Right renal cortex interstitium (tissue), 3 donors: Measurements from ENCODE around the gene DPYD. TPM values are rescaled to one million over a fixed set of nuclear protein-coding genes. Genes with fewer than 3 reads are reported as not detected.
A peak's percentile ranks its signal among the peaks of the same experiment; 100 is the strongest.

Experiments used
- DNase-seq, 3 donors: peaks; one replicate each; pipeline ENCODE4 v3.0.0-alpha.2; 2013; ENCODE audit warnings: low read depth in 3 of 3, low spot score in 2 of 3
- polyA plus RNA-seq, 3 donors: library from polyadenylated mRNA; unstranded; fragments of 120-200 nt; gene quantifications; one replicate each; pipeline ENCODE4 v1.2.1, GENCODE V29; 2013; ENCODE audit not compliant: insufficient read length in 3 of 3

The DPYD gene
- 10 to 100 TPM; 13.8 to 14.9 (median 14.4) TPM for polyA plus RNA-seq

DNA sequence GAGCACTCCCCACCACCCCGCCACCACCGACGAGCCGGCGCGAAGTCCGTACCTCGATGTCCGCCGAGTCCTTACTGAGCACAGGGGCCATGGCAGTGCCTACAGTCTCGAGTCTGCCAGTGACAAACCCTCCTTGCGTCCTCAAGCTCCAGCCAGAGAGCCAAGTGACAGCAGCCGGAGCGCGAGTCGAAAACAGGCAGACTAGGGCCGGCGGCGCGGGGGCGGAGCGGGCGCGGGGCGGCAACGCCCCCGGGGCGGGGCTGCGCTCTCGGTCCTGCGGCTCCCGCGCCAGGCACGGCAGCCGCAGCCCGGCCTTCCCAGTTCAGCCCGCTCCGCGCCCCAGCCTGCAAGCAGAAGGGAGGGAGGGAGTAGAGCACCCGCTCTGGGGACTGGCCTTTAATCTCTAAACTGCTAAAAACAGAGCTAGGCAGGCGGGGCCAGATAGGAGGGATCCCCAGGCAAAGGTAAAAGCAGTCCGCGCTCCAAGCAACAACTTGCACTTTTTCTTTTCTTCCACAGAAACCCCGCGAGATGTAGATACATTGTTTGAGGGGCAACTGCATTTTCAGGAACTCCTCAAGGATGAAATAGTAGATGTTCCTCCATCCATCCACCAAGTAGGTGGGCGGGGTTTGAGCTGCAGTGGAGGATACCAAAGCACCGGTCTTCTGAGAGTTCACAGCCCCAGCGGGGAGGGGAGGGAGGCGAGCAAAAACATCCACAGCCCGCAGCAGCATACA is at the start of gene DPYD:
Gene DPYD (minus strand): TSS at position 203 of the 740 bp plus-strand sequence. CDS start 112 bp downstream, at position 91.
- peak in 2 of 3 donors; percentile 69 to 79 for DNase-seq

DNA sequence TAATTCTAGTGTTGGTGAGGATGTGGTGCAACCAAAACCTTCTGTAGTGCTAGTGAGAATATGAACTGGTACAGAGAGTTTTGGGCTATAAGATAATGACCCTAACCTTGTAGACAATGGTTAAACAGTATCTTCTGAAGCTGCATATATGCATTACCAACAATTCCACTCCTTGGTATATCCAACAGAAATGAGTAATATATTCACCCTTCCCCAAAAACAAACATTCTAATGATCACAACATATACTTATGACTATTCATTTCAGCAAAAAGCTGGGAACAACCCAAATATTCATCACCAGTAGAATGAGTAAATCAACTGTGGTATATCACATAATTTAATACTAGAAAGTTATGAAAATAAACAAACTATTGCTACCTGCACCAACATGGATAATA is 39.6 kb upstream of the DPYD start:
- DNase-seq = no peak

DNA sequence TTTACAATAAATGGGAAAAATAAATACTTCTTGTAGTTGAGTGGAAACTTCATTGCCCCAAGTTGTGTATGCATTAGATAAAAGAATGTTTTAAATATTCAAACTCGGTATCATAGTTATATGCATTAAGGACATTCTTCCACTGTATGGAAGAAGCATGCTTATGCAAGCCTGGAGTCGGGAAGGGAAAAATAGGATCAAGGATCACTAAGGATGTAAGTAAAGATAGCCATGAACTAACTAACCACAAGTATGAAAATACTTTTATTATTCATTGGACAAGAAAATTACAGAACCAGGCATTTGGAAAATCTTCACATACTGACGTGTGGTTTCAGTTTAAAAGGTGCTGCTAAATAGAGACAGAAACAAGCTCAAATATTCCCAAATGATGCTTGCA is 26.9 kb upstream of the DPYD start:
- no peak for DNase-seq

DNA sequence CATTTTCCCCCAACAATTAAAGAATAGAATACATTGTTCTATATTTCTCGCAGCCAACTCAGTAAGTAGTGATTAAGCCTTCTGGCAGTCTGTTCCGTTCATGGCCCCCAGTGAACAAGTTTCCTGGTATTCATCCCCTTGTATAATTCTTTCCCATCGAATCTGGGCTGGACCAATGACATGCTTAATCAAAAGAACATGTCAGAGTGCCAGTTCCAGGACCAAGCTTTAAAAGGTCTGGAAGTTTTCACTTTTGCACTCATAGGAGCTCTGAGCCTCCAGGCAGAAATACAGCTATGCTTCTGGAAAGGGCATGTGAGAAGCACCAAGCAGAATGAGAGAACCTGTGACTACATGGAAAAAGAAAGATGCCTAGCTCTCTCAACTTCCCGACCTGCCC is 22.5 kb upstream of the DPYD start:
- DNase-seq = no peak

DNA sequence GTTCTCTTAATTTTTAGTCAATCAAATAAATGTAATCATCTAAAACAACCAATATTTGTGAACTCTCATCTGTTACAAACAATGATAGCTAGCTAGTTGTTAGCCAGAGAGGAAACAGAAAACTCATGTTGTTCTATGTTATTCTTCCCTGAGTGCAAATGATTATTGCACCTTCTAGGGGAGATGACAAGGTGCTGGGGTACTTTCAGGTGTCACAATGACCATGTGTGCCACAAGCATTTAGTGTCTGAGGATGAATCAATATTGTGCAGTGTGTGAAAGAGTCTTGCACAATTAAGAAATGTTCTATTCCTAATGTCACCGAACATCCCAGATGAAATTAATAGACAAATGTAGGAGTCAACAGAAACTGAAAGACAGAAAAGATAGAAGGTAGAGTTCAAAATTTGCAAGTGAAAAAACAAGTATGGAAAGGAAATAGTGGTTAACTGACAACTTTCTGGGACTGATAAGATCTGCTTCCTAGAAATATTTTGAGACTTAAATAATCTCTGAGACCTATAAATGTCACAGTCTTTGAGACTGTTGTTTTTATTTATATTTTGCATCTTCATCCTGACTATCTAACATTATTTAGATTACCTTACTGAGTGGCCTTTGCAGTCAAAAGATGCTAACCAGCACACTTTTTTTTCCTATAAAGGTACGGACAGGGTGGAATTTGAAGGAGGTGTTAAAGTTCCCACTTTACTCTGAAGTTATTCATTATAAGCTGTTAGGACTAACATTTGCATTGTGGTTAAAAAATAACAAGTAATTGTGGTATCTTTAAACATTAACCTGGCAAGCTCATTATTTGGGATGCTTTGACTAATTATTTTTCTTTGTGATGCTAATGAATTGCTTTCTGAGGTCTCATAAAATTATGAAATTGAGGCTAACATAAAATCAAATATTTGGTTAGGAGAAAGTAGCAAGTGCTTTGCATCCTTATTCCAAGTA is 21.6 kb upstream of the DPYD start:
- DNase-seq = no peak

DNA sequence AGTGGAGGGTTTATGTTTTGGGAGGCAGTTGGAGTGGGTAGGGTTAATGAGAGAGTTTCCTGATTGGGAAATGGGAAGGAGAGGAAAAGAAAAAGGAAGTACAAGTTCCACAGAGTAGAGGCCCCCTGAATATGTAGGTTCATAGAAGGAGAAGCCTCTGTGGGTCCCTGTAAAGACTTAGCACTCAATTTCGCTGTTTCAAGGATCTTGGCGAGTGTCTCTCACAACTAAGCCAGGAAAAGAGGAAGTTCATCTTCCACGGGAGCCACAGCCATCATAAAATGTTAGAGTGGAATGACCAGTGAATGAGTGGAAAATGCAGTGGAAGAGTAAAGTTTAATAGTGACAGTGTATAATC is 17.4 kb upstream of the DPYD start:
- no peak for DNase-seq

DNA sequence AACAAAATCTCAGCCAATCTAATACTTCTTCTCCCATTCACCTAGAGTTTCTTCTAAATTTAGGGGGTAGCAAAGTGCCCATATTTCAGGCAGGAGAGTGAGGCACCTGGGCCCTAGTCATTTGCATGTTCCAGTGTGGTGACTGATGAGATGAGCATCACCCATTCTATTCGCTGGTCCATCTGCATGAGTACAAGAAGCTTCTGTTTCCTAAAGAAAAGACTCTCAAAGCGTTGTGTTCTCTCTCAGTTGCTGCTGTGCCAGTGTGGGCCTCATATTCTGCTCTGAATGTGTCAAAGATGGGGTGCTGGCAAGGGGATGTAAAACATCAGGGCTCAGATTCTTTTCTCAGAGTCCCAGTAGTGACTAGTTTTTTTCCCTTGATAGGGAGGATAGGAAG is 16.1 kb upstream of the DPYD start:
- DNase-seq = no peak

DNA sequence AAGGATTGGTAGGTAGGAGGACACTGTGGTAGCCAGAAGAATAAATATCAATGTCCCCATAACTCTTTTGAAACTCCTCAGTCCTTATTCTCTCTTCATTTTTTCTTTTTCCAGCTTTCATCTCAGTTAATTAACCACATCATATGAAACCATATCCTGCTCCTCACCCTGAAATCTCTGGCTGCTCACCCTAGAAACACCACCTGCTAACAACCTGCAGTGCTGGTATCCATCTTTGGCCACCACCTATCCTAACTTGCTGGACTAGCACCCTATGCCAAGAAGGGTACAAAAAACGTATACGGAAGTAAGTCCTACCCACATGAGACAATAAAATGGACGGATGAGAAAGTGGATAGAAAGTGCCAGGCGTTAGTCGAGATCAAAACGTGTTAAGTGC is 13.7 kb upstream of the DPYD start:
- no peak for DNase-seq

DNA sequence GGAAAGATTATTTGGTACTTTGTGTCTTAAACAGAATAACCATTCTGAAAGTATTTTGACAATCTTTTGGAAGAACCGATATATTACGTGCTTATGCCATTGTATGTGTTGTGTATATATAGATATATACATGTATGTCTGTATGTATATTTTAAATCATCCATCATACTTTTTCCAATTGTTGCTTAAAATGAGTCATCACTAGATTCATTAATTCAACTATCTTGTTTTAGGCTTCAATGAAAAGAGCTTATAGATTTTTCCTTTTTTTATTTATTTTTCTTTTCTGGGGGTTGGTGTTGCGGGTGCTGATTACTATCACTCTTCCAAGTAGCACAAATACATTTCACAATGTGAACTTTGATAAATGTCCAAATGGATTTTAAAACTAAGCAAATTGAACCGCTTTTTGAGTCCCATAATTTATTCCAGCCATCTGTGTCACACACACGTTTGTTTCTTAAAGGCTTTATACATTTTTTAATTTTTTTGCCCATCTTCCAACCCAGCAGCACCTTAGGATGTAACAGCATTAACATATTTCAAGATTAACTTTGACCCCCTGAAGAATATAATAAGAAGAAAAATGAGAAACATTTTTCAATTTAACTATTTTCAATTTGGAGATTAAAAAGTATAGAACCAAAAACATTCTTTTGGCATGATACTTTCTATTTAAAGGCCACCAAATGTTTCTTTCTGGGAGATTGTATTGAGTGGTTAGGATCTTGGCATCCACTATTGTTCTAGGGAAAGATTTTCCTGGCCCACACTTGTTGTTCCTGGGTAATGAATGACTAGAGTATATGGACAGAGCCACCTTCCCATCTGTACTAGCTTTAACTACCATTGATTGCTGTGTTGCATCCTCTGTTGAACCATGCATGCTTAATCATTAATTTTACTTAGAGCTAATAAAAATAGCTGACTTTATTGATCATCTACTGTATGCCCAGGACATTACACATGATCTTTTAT is 9.3 kb upstream of the DPYD start:
- no peak for DNase-seq

DNA sequence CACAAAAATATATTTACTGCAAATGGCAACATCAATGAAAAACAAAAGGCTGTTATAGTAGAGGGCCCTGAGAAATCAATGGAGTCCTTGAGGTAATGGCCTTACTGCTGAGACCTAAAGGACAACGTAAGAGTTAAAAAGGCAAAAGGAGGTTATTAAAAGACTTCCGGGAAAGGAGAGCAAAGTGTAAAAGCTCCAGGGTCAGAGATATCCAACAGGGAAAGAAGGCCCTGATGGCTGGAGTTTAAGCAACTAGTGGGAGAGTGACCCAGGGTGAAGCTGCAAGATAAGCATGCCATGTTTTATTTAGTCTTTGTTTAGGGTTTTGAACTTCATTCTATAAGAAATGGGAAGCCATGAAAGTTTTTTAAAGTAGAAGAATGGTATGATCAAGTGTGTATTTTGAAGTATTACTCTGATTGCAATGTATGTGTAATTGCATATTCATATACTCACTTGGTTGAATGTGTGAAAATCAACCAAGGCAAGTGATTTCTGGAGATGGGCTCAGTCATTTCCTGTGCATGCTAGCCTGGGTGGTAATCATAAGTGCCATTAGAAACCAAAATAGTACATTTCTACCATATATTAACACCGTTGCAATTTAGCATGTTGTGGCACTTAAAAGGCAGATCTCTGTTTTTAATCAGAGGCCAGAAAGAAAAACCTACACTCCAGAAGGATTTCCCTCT is 5.3 kb upstream of the DPYD start:
- DNase-seq = no peak

DNA sequence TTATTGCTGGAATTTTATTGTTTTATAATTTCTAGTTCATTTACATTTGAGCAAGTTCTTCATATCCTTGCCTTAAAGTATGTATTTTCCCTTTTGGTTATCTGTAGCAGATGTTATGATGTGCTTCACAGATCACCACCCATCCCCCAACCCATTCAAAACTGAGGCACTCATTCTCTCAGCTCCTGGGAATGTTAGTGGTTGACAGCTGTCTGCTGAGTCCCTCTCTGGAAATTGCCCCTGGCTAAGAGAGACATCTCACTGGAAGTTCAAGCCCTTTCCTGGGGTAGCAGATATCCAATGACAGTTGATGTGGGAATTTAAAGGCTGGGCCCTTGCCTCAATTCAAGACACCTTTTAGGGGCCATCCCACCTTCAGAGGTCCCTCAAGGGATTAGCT is 4.3 kb upstream of the DPYD start:
- no peak for DNase-seq

DNA sequence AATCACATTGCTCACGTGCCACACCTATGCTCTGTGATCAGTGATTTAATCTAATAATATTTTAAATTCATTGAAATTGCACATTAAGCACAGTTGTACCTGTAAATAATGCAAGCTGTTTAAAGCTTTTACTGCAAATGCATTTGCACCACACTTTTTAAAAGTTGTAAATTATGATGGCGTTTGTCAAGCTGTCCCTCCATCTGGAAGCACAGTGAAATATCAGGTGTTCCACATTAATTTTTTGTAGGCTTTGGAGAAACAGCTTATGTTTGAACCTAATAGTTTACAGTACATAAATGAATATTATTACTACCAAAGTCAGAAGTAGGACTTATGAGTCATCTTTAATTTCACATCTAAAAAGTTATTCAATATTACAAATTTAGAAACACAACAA is 3.0 kb upstream of the DPYD start:
- no peak for DNase-seq

DNA sequence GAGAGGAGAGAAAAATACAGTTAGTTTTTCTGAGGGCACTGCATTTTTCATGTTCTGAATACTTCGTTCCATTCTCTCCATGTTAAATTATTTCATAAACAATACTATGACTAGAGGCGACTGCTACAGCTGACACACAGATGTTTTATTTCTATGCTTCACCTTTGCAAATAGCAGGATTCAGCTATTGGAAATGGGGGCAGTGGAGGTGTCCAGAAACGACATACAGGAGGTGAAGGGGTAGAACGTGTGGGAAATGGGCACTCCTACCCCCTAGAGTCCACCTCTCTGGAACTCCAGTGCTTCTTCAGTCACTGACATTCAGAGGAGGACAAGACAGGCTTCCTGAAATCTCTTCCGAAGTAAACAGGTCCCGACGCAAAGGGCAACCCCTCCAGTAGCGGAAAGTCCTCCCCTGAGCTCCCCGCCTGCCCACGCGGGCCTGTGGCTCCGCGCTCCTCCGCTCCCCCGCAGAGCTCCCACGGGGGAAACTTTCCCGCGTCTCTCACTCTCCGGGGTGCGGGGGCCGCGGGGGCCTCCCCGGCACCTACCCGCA is 480 bp downstream of the DPYD start:
- DNase-seq = no peak

DNA sequence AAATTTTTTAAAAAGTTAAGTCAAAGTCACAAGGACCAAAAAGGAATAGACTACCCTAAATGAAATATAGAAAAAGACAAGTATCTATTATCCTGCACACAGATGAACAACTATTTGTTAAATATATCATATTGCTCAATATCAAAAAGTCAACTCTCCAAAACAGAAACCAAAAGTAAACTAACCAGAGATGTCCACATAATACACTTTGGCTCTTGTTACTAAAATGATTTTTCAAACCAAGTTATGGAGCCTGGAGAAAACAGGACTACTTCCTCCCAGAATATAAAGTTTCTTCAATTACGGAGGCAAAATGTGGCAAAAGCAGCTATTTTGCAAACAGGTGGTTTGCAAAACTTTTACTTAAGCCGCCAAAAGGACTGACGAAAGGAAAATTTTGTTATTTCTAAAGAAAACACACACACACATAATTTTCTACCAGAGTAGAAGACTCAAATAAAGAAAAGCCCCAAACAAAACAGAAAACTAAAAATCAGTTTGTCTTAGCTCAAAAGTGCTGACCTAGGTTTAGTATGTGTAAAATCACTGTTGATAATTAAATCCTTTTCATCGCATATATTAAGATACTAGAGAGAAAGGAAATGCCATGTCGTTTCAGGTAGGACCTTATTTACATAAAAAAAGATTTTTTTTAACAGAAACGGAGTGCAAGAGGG is 1.1 kb downstream of the DPYD start:
- DNase-seq = no peak

DNA sequence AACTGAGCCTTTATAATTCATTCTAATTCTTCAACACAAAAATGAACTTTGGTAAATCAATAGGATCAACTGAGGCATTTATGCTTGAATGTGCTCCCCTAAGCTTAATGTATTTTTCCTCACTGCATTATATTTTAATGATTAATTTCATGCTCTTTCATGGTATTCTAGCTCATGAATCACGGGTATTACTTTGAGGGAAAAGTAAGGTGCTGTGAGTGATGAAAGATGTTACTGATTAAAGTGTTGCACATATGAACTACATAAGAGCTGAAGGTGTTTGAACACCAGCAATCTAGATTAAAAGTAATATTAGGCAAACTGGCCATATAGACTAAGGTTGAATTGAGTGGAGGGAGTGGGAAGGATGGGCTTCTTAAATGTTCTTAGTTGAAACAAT is 1.9 kb downstream of the DPYD start:
- no peak for DNase-seq

DNA sequence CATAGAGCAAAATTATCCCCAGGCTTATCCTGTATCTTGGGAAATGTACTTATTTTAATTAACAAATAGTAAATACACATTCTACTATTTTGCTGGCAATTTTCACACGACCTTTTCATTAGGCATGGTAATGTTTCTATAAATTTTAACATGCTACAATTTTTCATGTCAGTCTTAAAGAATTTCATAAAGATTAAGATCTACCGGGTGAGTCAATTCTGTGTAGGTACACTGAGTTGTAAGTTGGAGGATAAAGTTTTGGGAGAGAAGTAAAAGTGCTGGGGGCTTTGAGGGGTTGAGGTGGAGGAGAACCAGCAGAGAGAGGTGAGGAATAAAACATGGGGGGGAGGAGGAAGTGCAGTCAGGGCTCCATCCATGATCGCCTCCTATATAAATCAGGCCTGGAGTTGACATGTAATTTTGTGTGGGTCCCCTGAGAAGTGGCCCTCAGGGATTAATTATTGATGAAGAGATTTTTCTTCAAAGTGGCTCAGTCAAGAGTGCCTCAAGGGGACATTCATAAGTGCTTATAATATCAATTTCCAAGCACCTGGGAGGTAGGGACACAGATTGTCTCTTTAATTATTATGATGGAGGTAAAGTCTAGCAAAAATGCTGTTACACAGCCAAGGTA is 7.2 kb downstream of the DPYD start:
- DNase-seq = no peak

DNA sequence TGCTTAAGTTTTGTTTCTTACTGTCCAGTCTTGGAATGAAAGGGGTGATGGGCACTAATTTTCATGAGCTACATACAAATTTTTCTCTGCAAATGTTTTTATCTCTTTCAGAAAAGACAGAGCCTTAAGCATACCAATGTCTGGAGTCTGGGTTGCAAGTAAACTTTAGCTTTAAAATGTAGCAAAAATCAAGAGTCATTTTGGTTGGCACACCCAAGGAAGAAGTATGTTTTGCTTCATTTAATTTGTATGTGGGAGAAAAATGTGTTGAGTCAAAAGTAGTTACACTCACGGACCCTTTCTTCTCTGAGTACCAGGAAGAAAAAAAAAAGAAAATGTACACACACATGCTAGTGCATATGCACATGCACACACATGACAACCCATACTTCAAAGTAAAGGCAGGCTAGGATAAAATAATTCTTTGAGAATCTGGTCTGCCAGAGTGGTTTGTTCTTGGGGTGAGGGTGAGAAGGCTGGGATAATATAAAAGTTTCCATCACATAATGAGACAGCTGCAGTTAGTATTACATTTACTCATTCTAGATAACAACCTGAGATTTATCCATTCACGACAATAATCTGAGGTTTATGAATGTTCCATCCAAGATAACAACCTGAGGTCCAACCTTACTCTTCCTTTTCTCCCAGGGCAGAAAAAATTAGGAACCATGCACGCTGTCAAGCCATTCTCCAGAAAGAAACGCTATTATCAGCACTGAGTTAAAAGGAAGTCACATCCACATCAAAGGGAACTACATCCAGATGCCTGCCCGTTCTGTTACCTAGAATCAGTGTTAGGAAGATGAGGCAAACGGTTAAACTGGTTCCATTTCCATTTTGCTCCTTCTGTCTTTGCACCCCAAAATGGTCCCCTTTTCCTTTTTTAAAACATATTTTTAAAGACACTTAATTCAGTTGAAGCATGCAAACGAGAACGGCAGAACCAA is 9.3 kb downstream of the DPYD start:
- DNase-seq = no peak

DNA sequence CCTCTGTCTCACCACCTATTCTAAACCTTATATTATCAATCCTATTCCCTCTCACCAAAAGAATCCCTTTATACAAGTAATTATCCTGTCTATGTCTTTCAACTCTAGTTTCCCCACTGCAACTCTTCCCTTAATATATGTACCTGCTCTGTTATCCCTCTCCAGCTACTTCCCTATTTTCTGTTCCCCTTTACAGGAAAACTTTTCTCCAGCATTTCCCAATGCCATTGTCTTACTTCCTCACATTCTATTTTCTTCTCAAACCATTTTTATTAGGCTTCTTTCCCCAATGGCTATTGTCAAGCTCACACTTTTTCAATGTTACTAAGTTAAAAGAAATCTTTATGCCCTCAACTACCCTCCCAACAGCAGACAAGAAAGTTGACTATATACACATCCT is 11.6 kb downstream of the DPYD start:
- DNase-seq = no peak
